Right renal pelvis (tissue), 4 donors: ENCODE measurements around the gene DNAJC13. TPM values are rescaled to one million over a fixed set of nuclear protein-coding genes. Genes with fewer than 3 reads are reported as not detected.
A peak's percentile ranks its signal among the peaks of the same experiment; 100 is the strongest.
"Not testable (repeated sequence)": the region's sequence is repeated elsewhere in the genome, so short reads cannot be mapped to it uniquely, and the experiment has no call there.

Source experiments
- DNase-seq, 4 donors: peaks; one replicate each; pipeline ENCODE4 v3.0.0-alpha.2; 2013; ENCODE audit warnings: low read depth in 4 of 4, low spot score in 3 of 4, missing footprints in 1 of 4
- polyA plus RNA-seq, 4 donors: library from polyadenylated mRNA; unstranded; fragments of 120-200 nt; gene quantifications; one replicate each; pipeline ENCODE4 v1.2.1, GENCODE V29; 2013; ENCODE audit not compliant: insufficient read length in 4 of 4

Gene DNAJC13, protein sequence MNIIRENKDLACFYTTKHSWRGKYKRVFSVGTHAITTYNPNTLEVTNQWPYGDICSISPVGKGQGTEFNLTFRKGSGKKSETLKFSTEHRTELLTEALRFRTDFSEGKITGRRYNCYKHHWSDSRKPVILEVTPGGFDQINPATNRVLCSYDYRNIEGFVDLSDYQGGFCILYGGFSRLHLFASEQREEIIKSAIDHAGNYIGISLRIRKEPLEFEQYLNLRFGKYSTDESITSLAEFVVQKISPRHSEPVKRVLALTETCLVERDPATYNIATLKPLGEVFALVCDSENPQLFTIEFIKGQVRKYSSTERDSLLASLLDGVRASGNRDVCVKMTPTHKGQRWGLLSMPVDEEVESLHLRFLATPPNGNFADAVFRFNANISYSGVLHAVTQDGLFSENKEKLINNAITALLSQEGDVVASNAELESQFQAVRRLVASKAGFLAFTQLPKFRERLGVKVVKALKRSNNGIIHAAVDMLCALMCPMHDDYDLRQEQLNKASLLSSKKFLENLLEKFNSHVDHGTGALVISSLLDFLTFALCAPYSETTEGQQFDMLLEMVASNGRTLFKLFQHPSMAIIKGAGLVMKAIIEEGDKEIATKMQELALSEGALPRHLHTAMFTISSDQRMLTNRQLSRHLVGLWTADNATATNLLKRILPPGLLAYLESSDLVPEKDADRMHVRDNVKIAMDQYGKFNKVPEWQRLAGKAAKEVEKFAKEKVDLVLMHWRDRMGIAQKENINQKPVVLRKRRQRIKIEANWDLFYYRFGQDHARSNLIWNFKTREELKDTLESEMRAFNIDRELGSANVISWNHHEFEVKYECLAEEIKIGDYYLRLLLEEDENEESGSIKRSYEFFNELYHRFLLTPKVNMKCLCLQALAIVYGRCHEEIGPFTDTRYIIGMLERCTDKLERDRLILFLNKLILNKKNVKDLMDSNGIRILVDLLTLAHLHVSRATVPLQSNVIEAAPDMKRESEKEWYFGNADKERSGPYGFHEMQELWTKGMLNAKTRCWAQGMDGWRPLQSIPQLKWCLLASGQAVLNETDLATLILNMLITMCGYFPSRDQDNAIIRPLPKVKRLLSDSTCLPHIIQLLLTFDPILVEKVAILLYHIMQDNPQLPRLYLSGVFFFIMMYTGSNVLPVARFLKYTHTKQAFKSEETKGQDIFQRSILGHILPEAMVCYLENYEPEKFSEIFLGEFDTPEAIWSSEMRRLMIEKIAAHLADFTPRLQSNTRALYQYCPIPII (N-terminal part only)
- polyA plus RNA-seq, result 10 to 100 TPM; 43.3 to 49.3 (median 46.6) TPM

DNA sequence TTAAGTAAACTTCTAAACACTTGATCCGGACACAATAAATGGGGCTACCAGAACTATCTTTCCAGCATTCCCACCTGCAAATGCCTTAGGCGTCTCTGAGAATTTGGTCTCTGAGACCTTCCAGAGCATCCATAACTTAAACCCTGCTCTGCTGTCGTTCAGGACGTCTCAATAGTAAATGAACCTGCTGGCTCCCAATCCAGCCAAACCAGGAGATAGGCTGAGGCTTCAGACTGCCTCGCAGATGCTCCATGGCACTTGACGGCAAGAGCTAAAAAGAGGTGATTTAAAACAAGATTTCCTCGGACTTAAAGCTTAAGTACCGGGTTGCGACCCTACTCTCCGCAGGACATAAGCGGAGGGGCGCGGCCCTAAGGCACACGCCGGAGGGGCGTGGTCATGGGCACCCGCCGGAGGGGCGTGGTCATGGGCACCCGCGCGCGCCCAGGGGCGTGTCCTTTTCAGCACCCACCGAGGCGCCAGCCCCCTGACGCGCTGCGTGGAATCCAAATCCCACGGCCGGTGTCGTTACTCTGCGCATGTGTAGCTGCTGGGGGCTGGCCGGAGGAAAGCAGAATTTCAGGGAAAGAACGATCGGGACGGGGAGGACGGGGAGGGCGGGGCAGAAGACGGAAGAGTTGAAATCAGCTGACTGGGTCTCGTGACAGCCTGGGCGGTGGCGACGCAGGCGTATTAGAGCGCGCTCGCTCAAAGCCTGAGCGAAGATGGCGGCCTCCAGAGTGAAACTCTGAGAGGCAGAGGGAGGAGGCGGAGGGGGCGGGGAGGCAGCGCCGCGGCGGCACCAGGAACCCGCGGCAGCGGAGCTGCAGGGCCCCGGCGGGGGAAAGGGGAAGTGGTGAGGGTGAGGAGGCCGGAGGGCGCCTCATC, at the start of gene DNAJC13:
Gene DNAJC13, plus strand, starts transcription at position 696 of the 888 bp plus-strand sequence. CDS start 17,049 bp downstream, outside the sequence.
- DNase-seq, result peak; percentile 83 to 87 (median 86)

DNA sequence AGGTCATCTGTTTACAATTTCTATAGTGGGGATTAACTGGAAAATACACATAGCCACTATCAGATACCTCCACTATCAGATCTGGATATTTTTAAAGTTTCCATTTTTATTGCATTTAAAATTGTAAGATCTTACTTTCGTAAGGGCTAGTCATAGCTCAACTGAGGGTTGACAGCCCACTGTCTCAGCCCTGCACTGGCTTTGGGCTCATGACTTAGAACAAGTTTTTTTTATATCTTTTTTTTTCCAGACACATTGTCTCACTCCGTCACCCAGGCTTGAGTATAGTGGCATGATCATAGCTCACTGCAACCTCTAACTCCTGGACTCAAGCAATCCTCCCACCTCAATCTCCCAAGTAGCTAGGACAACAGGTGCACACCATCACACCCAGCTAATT, 48.8 kb upstream of the DNAJC13 start:
- DNase-seq, result no peak

DNA sequence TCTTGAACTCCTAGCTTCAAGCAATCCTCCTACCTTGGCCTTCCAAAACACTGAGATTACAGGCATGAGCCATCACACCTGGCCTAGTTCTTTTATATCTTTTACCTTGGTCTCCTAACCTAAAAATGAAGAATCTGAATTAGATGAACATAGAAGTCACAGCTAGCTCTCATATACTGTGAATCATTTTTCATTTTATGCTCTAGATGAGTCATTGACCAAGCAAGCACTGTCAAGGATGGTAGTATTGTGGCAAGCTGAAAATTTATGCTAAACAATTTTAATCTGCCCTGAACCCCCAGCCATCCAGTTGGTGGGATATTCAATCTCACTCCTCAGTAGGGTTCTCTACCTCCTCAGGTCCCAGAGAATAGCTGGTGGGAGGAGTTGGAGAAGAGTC, 48.3 kb upstream of the DNAJC13 start:
- no peak for DNase-seq

DNA sequence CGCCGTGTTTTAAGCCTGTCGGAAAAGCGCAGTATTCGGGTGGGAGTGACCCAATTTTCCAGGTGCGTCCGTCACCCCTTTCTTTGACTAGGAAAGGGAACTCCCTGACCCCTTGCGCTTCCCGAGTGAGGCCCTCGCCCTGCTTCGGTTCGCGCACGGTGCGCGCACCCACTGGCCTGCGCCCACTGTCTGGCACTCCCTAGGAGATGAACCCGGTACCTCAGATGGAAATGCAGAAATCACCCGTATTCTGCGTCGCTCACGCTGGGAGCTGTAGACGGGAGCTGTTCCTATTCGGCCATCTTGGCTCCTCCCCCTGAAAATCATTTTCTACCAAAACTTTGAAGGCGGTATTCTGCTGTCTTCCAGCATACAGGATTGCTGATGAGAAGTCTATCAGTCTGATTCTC, 40.4 kb upstream of the DNAJC13 start:
- not testable (repeated sequence) for DNase-seq

DNA sequence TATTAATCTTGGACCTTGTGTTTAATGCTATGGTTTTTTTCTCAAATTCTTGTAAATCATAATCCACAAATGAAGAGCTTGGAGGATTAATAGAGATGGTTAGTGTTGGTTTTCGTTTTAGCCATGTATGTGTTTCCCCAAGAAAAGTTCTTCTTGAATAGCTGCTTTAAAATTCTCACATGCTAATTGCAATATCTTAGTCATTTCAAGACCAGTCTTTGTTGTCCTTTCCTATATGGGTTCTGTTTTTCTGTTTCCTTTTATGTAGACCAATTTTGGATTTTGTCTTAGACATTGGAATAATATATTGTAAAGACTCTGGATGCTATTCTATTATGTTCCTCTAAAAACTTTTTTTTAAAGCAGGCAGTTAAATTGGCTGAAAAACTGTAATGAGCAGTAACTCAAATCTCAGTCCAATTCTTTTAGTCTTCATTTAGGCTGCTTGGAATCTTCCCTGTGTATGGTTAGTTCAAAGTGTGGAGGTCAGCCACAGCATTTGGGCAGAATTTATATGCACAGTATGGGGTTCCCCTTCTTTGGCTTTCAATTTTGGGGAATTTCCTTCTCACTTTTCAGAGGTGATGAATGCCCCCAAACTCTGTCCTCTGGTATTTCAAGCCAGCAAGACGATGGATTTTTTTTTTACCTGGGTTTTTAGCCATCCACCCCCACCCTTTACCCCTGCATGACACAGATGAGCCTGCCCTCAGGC, 39.1 kb upstream of the DNAJC13 start:
- DNase-seq, result no peak

DNA sequence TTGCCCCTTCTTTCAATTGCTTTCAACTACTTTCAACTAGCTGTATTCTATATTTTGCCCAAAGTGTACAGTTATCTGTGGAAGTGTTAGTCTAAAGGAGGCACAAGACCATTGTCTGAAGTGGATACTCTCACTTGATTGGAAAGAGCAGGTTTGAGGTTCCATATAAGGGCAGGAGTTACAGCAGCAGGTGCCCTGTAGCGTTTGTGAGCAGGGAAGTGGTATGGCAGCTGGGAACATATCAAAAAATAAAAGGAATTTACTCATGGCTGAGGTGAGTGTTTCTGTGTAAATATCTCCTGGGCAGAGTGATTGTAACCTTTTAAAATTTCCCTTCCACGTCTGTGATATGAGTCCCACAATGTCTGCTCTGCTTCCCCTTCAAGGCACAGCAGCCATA, 38.5 kb upstream of the DNAJC13 start:
- no peak for DNase-seq

DNA sequence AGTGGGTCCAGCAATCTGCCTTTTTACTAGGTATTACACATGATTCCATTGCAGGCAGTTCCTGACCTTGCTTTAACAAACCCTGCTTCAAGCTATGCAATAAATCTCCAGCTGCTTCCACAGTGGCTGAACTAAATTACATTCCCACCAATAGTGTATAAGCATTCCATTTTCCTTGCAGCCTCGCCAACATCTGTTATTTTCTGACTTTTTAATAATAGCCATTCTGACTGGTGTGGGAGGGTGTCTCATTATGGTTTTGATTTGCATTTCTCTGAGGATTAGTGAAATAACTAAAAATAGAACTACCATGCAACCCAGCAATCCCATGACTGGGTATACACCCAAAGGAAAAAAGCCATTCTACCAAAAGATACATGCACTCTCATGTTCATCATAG, 36.4 kb upstream of the DNAJC13 start:
- no peak for DNase-seq

DNA sequence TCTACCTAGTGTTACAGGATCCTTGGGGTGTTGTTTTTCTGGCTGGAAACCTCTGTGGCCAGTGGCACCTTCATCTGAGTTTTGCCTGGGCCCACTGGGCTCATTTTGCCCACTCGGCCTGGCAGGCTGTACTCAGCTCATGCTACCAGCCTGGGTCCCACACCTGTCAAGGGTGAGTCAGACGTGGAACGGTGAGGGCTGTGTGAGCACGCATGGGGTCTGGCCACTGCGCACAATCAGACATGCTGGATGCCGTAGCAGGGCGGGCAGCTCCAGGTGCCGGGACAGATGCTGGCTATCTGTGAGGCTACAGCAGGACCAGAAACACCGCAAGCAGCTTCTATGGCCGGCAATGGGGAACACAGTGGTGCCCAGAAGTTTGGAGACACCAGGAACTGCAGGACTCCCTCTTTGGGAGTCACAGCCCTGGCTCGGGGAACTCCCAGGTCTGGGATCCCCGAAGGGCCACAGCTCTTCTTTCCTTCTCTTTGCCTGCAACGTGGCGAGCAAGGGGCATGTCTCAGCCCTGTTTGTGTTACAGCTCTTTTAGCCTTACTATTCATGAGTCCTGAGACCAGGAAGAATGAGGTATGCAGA, 35.9 kb upstream of the DNAJC13 start:
- DNase-seq, result no peak

DNA sequence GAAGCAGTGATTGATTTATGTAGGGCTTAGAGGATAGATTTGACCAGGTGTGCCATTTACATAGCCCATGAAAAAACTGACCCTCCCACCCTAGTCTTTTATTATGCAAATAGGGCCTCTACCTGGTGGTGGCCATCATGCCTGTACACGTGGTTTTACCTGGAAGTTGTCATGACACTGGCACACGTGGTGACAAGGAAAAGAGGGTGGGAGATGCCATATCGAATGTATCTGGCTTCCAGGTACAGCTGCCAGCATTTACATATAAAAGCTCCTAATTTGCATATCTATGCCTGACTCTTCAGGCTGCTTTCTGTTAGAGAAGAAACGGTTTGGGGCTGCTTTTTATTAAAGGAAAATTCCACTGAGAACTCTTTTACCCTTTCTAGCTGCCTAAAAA, 35.0 kb upstream of the DNAJC13 start:
- no peak for DNase-seq

DNA sequence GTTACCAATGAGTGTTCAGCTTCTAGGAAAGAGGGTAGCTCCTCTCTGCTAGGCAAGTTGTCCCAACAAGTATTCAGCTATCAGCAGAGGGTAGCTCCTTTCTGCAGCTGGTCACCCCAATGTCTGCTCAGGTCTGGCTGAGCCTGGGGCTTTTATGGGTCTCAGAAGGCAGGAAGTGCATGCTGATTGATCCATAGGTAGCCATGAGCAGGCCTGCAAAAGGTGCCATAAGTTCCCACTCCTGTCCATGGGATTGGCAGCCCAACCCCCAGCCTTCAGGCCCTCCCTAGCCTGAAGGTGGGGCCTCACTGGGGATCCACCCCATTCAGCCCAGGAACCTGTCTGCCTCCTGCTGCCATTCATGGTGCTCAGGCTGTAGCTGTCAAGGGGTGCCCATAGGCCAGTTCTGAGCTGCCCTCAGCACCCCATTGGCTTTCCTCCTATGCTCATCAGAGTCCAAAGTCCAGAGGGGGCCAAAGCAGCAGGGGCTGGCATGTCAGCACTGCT, 34.6 kb upstream of the DNAJC13 start:
- DNase-seq, result no peak

DNA sequence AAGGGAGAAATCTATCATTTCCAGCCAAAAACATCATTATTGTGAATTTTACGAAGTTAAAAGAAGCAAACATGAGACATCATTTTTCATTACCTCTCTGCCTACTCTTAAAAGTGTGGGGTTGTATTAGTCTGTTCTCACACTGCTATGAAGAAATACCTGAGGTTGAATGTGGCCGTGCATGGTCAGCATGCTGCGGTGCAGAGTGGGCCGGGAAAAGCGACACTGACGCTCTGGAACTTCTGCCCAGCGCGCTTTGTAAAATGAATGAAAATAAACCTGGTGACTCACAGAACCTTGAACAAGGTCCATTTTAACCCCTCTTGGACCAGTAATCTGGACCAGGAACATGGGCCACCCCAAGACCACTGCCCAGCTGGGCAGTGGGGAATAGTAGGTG, 31.0 kb upstream of the DNAJC13 start:
- no peak for DNase-seq

DNA sequence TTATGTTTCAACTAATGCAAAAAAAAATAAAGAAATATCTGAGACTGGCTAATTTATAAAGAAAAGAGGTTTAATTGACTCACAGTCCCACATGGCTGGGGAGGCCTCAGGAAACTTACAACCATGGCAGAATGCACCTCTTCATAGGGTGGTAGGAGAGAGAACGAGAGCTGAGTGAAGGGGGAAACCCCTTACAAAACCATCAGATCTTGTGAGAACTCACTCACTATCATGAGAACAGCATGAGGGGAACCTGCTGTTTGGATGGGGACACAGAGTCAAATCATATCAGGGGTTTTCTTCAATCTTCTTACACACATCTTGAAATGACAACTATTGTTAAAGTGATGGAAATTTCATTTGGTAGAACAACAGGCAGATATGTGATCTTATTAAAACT, 24.6 kb upstream of the DNAJC13 start:
- not testable (repeated sequence) for DNase-seq

DNA sequence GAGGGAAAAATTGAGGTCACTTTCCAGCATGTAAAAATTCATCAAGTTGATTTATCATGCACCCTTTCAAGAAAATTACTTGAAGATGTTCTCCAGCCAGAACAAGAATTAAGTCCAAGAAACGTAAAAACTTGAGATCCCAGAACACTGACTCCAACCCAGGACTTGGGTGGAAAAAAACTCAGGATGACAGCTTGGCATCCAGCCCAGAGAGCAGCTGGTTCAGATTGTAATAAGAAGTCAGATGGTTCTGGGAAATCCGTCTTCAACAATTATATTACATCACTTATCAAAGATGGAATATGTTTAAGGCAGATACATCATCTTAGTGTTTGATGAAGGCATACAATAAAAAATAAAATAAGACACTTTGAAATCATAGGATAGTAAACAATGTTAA, 23.0 kb upstream of the DNAJC13 start:
- no peak for DNase-seq

DNA sequence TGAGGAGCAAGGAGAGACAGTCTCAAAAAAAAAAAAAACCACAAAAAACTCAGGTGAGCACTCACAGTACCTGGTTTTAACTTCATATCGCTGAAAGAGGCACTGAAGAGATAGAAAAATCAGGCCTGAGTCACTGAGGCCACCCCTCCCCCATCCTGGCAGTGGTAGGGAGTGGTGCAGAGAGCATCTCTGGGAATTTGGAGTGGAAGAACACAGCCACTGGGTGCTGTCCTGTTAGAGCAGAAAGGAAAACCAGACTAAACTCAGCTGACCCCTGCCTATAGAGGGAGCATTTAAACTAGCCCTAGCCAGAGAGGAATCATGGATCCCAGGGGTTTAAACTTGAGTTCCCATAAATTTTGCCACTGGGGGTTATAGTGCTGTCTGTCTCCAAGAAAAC, 22.2 kb upstream of the DNAJC13 start:
- DNase-seq, result no peak

DNA sequence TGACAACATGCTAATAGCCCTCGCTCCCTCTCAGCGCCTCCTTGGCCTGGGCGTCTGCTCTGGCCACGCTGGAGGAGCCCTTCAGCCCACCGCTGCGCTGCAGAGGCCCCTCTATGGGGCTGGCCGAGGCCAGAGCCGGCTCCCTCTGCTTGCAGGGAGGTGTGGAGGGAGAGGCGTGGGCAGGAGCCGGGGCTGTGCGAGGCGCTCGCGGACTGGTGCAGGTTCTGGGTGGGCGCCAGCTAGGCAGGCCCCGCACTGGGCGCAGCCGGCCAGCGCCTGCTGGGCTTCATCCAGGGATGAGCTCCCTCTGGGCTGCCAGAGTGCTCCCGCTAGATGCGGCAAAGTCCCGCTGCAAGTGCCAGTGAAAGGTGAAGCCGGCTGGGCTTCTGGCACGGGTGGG, 21.0 kb upstream of the DNAJC13 start:
- DNase-seq, result no peak

DNA sequence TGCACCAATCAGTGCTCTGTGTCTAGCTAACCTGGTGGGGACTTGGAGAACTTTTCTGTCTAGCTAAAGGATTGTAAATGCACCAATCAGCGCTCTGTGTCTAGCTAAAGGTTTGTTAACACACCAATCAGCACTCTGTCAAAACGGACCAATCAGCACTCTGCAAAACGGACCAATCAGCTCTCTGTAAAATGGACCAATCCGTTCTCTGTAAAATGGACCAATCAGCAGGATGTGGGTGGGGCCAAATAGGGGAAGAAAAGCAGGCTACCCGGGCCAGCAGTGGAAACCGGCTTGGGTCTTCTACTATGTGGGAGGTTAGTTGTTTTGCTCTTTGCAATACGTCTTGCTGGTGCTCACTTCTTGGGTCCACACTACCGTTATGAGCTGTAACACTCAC, 20.5 kb upstream of the DNAJC13 start:
- not testable (repeated sequence) for DNase-seq

DNA sequence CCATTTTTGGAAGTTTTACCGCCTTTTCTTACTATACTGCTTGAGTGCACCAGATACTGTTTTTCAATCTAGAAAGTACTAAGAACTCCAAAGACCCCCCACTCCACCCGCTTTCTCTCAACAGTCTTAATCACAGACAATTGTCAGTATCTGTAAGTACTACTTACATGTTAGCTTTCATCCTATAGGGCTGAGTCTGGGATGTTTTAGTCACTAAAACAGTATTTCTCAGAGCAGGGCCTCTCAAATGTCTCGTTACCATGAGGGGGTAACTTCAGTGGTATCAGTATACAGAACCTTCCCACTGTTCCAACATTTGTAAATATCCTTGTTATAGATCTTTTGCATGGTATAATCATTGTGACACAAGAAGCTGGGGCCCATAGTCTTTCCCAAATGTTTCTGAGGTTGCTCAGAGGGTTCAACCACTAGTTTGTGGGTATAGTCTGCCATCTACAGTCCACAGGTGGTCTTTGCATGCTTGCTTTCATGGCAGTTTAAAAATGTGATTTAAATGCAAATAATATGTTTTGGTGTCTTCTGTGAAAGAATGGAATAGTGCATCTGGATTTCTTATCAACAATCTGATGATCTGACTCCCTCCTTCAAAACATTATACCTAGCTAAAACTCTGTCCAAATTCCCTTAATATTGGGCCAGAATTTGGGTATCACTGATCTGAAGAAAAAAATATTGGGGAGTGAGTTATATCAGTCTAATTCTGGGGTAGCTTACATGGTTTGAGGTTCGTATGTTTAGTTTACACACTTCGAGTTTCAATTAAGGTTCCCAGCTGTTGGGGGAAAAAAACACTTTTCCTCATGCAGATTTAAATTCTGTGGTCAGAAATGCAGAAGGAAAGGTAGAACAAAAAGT, 18.0 kb upstream of the DNAJC13 start:
- peak in 1 of 4 donors; percentile 20 for DNase-seq

DNA sequence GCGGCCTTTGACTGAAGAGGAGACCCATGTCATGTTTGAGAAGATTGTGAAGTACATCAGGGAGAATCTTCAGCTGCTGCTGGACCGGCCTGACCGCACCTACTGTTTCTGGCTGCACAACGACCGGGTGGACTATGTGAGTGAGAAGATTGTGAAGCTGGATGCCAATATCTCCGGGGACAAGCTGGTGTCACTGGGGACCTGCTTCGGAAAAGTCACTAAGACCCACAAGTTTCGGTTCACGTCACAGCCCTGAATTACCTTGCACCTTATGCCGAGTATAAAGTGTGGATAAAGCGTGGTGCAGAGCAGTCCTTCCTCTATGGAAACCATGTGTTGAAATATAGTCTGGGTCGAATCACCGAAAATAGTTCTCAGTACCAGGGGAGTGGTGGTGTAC, 16.0 kb upstream of the DNAJC13 start:
- no peak for DNase-seq
